Measurements from ENCODE around the gene FAHD1.

Gene FAHD1

DNA sequence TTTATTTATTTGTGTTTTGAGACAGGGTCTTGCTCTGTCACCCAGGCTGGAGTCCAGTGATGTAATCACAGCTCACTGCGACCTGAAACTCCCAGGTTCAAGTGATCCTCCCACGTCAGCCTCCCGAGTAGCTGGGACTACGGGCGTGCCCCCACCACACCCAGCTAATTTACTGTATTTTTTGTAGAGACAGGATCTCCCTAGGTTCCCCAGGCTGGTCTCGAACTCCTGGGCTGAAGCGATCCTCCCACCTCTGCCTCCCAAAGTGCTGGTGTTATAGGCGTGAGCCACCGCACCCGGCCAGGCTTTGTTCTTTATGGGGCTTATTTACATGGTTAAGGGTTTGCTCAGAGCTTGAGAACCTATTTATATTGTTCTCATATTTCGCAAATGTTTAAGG lies 50.8 kb downstream of the FAHD1 start:
- TF ChIP-seq, protein P1, sequence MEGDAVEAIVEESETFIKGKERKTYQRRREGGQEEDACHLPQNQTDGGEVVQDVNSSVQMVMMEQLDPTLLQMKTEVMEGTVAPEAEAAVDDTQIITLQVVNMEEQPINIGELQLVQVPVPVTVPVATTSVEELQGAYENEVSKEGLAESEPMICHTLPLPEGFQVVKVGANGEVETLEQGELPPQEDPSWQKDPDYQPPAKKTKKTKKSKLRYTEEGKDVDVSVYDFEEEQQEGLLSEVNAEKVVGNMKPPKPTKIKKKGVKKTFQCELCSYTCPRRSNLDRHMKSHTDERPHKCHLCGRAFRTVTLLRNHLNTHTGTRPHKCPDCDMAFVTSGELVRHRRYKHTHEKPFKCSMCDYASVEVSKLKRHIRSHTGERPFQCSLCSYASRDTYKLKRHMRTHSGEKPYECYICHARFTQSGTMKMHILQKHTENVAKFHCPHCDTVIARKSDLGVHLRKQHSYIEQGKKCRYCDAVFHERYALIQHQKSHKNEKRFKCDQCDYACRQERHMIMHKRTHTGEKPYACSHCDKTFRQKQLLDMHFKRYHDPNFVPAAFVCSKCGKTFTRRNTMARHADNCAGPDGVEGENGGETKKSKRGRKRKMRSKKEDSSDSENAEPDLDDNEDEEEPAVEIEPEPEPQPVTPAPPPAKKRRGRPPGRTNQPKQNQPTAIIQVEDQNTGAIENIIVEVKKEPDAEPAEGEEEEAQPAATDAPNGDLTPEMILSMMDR (IDR thresholded peaks at IDR 0.05), result no peak

GRCh38 chr16:1878256-1878655 lies 51.2 kb downstream of the FAHD1 start:
- TF ChIP-seq, protein P1 (IDR thresholded peaks at IDR 0.05), result no peak

Data from LNCAP (cell line).